ENCODE results near the gene PCED1B.
"Not testable (repeated sequence)": the region's sequence is repeated elsewhere in the genome, so short reads cannot be mapped to it uniquely, and the experiment has no call there.

PCED1B gene

GRCh38 chr12:47212701-47213039 is 133.2 kb downstream of the PCED1B start:
- no peak for DNase-seq

GRCh38 chr12:47213396-47213795 is 134.0 kb downstream of the PCED1B start:
- DNase-seq, result no peak

- no peak for DNase-seq
These were observed 134.7 kb downstream of the PCED1B start for GRCh38 chr12:47214001-47214619.

GRCh38 chr12:47214771-47215170 is 135.3 kb downstream of the PCED1B start:
- DNase-seq, result no peak

- no peak for DNase-seq
These were observed 136.8 kb downstream of the PCED1B start for GRCh38 chr12:47216150-47216677.

- DNase-seq, result not testable (repeated sequence)
These were observed 138.1 kb downstream of the PCED1B start for GRCh38 chr12:47217595-47217869.

- DNase-seq, result no peak
These were observed 138.8 kb downstream of the PCED1B start for GRCh38 chr12:47218191-47218654.

- DNase-seq, result no peak
These were observed 139.8 kb downstream of the PCED1B start for GRCh38 chr12:47219243-47219642.

- DNase-seq, result no peak
These were observed 142.0 kb downstream of the PCED1B start for GRCh38 chr12:47221256-47222023.

- no peak for DNase-seq
These were observed 143.2 kb downstream of the PCED1B start for GRCh38 chr12:47222520-47223030.

- no peak for DNase-seq
These were observed 143.8 kb downstream of the PCED1B start for GRCh38 chr12:47223031-47223847.

GRCh38 chr12:47223848-47224213 is 144.4 kb downstream of the PCED1B start:
- no peak for DNase-seq

GRCh38 chr12:47224563-47225133 is 145.2 kb downstream of the PCED1B start:
- no peak for DNase-seq

- no peak for DNase-seq
These were observed 145.9 kb downstream of the PCED1B start for GRCh38 chr12:47225356-47225755.

- DNase-seq, result no peak
These were observed 146.8 kb downstream of the PCED1B start for GRCh38 chr12:47226199-47226598.

- no peak for DNase-seq
These were observed 149.4 kb downstream of the PCED1B start for GRCh38 chr12:47228802-47229201.

GRCh38 chr12:47231456-47231855 is 152.0 kb downstream of the PCED1B start:
- DNase-seq, result no peak

- no peak for DNase-seq
These were observed 155.2 kb downstream of the PCED1B start for GRCh38 chr12:47234576-47235141.

- no peak for DNase-seq
These were observed 156.0 kb downstream of the PCED1B start for GRCh38 chr12:47235258-47236040.

- no peak for DNase-seq
These were observed 156.8 kb downstream of the PCED1B start for GRCh38 chr12:47236109-47236714.

GRCh38 chr12:47237751-47238211 is 158.4 kb downstream of the PCED1B start:
- no peak for DNase-seq
